GM21737 (cell line): ENCODE results near the gene SOX30.

Source experiments
- ATAC-seq: cut with Tn5 transposase; IDR thresholded peaks from one replicate; pipeline ENCODE4 v1.9.1; 2021; ENCODE audit warnings: mild to moderate bottlenecking, moderate library complexity; ENCODE audit not compliant: unreplicated experiment

The SOX30 gene

GRCh38 chr5:157578079-157578780 is 74.0 kb downstream of the SOX30 start:
- ATAC-seq = no peak

- ATAC-seq = no peak
Measured at GRCh38 chr5:157576678-157577077, 75.6 kb downstream of the SOX30 start.
